ENCODE data around the gene STC2.
A peak's percentile ranks its signal among the peaks of the same experiment; 100 is the strongest.
"Not testable (repeated sequence)": the region's sequence is repeated elsewhere in the genome, so short reads cannot be mapped to it uniquely, and the experiment has no call there.

STC2 gene

GRCh38 chr5:173327948-173328843 is at the start of gene STC2:
TSS of gene STC2 (minus strand) at chr5:173328414. CDS start at chr5:173328193, 221 bp downstream.
- peak; percentile 76 for DNase-seq (ENCODE audit: low spot score)

GRCh38 chr5:173371400-173371799 is 43.2 kb upstream of the STC2 start:
- DNase-seq (ENCODE audit: low spot score), result no peak

- DNase-seq (ENCODE audit: low spot score), result not testable (repeated sequence)
These were observed 35.2 kb upstream of the STC2 start for GRCh38 chr5:173363406-173363805.

GRCh38 chr5:173355561-173355960 is 27.3 kb upstream of the STC2 start:
- DNase-seq (ENCODE audit: low spot score), result no peak

- no peak for DNase-seq (ENCODE audit: low spot score)
These were observed 26.4 kb upstream of the STC2 start for GRCh38 chr5:173354645-173355044.

- DNase-seq (ENCODE audit: low spot score), result no peak
These were observed 24.4 kb upstream of the STC2 start for GRCh38 chr5:173352366-173353349.

GRCh38 chr5:173342813-173343755 is 14.9 kb upstream of the STC2 start:
- no peak for DNase-seq (ENCODE audit: low spot score)

- DNase-seq (ENCODE audit: low spot score), result no peak
These were observed 13.8 kb upstream of the STC2 start for GRCh38 chr5:173341961-173342430.

GRCh38 chr5:173340984-173341383 is 12.8 kb upstream of the STC2 start:
- DNase-seq (ENCODE audit: low spot score), result no peak

- DNase-seq (ENCODE audit: low spot score), result no peak
These were observed 12.2 kb upstream of the STC2 start for GRCh38 chr5:173340451-173340850.

GRCh38 chr5:173339286-173339685 is 11.1 kb upstream of the STC2 start:
- DNase-seq (ENCODE audit: low spot score), result no peak

- DNase-seq (ENCODE audit: low spot score), result no peak
These were observed 10.3 kb upstream of the STC2 start for GRCh38 chr5:173338380-173339015.

GRCh38 chr5:173334808-173335207 is 6.6 kb upstream of the STC2 start:
- peak; percentile 36 for DNase-seq (ENCODE audit: low spot score)

- peak; percentile 90 for DNase-seq (ENCODE audit: low spot score)
These were observed 5.9 kb upstream of the STC2 start for GRCh38 chr5:173333925-173334661.

- DNase-seq (ENCODE audit: low spot score), result peak; percentile 90
These were observed 3.8 kb upstream of the STC2 start for GRCh38 chr5:173331956-173332479.

GRCh38 chr5:173331287-173331686 is 3.1 kb upstream of the STC2 start:
- DNase-seq (ENCODE audit: low spot score), result no peak

- DNase-seq (ENCODE audit: low spot score), result no peak
These were observed 2.4 kb upstream of the STC2 start for GRCh38 chr5:173330338-173331206.

- no peak for DNase-seq (ENCODE audit: low spot score)
These were observed 1.5 kb upstream of the STC2 start for GRCh38 chr5:173329491-173330337.
